IMR-90 (cell line): Measurements from ENCODE around the gene MAP1LC3B2. TPM values are rescaled to one million over a fixed set of nuclear protein-coding genes. Genes with fewer than 3 reads are reported as not detected.

Experiments used
- ATAC-seq: fragments of 200-7000 bp; cut with Tn5 transposase; 2 replicates; pipeline ENCODE4 v1.9.1; 2020; ENCODE audit warnings: low read depth, mild to moderate bottlenecking, moderate library complexity
- BruUV-seq: library from RNA; stranded (reverse); fragments of 400-500 nt; replicated peaks from 2 replicates; lab custom pipeline; 2021; lab: Mats Ljungman, UMichigan
- CTCF ChIA-PET: fragments of 300-600 bp; formaldehyde crosslinking; extraction: SDS; loops from one replicate; lab custom pipeline; 2021; ENCODE audit warnings: antibody characterized with exemption; lab: Yijun Ruan, JAX
- POLR2A ChIA-PET: fragments of 300-600 bp; sonication (Branson Sonifier 250); formaldehyde crosslinking; loops from one replicate; lab custom pipeline; 2022; ENCODE audit warnings: antibody characterized with exemption; ENCODE audit not compliant: unreplicated experiment; lab: Charles Lee
- DNase-seq: peaks from one replicate; pipeline ENCODE4 v3.0.0; 2013
- H2AFZ ChIP-seq: replicated peaks from 2 replicates; pipeline ENCODE3; 2013; ENCODE audit warnings: low read length, mild to moderate bottlenecking; ENCODE audit not compliant: poor library complexity
- H2AK5ac ChIP-seq: 2 replicates; pipeline ENCODE4 v1.6.1; 2013; ENCODE audit warnings: low read depth, low read length, inconsistent platforms
- H2AK9ac ChIP-seq: replicated peaks from 2 replicates; pipeline ENCODE3; 2013; ENCODE audit warnings: mild to moderate bottlenecking, low read depth, low read length, moderate library complexity; ENCODE audit not compliant: poor library complexity
- H2BK120ac ChIP-seq: 2 replicates; pipeline ENCODE4 v1.6.1; 2013; ENCODE audit warnings: low read depth, low read length, inconsistent platforms
- H2BK15ac ChIP-seq: 3 replicates; pipeline ENCODE4 v1.6.1; 2013; ENCODE audit warnings: low read depth, low read length, inconsistent platforms
- H2BK20ac ChIP-seq: 2 replicates; pipeline ENCODE4 v1.6.1; 2013; ENCODE audit warnings: low read depth, mild to moderate bottlenecking, inconsistent platforms, low read length, moderate library complexity
- H2BK5ac ChIP-seq: 2 replicates; pipeline ENCODE4 v1.6.1; 2013; ENCODE audit warnings: mild to moderate bottlenecking, low read depth, low read length, inconsistent platforms; ENCODE audit not compliant: poor library complexity, severe bottlenecking
- H3K14ac ChIP-seq: replicated peaks from 2 replicates; pipeline ENCODE4 v1.6.1; 2013; ENCODE audit warnings: low read depth, low read length, inconsistent platforms
- H3K18ac ChIP-seq: 2 replicates; pipeline ENCODE4 v1.6.1; 2013; ENCODE audit warnings: low read depth, low read length, control low read depth
- H3K23ac ChIP-seq: 2 replicates; pipeline ENCODE4 v1.6.1; 2013; ENCODE audit warnings: low read depth, low read length, inconsistent platforms
- H3K27ac ChIP-seq: 2 replicates; pipeline ENCODE4 v1.5.1; 2013; ENCODE audit warnings: mild to moderate bottlenecking, control low read depth, low read length; ENCODE audit not compliant: insufficient read depth
- H3K27me3 ChIP-seq: 2 replicates; pipeline ENCODE4 v1.6.1; 2013; ENCODE audit warnings: low read length; ENCODE audit not compliant: control insufficient read depth, insufficient read depth
- H3K36me3 ChIP-seq: 2 replicates; pipeline ENCODE4 v1.6.1; 2013; ENCODE audit warnings: low read length, mixed read lengths; ENCODE audit not compliant: control insufficient read depth, insufficient read depth
- H3K4ac ChIP-seq: 2 replicates; pipeline ENCODE4 v1.6.1; 2013; ENCODE audit warnings: low read depth, low read length, inconsistent platforms
- H3K4me1 ChIP-seq: 2 replicates; pipeline ENCODE4 v1.6.1; 2013; ENCODE audit warnings: low read length, mixed read lengths; ENCODE audit not compliant: control insufficient read depth, insufficient read depth
- H3K4me2 ChIP-seq: 2 replicates; pipeline ENCODE4 v1.6.1; 2013; ENCODE audit warnings: low read depth, mild to moderate bottlenecking, control low read depth, low read length, moderate library complexity
- H3K4me3 ChIP-seq: 2 replicates; pipeline ENCODE4 v1.5.1; 2013; ENCODE audit warnings: low read depth, mild to moderate bottlenecking, control low read depth, low read length, moderate library complexity; ENCODE audit not compliant: insufficient read depth
- H3K56ac ChIP-seq: 2 replicates; pipeline ENCODE4 v1.6.1; 2013; ENCODE audit warnings: low read length, inconsistent platforms; ENCODE audit not compliant: insufficient read depth; ENCODE audit errors: extremely low read depth
- H3K79me1 ChIP-seq, 2 experiments: 2 replicates each; pipeline ENCODE4 v1.6.1; 2013; ENCODE audit warnings: low read length in 2 of 2, inconsistent platforms in 1 of 2, low read depth in 1 of 2
- H3K9ac ChIP-seq: 2 replicates; pipeline ENCODE4 v1.6.1; 2013; ENCODE audit warnings: low read depth, low read length, control low read depth
- H3K9me1 ChIP-seq: 2 replicates; pipeline ENCODE4 v1.6.1; 2013; ENCODE audit warnings: low read length, inconsistent platforms; ENCODE audit not compliant: insufficient read depth
- H3K9me3 ChIP-seq: 2 replicates; pipeline ENCODE4 v1.6.1; 2013; ENCODE audit warnings: low read length; ENCODE audit not compliant: control insufficient read depth, insufficient read depth
- H4K20me1 ChIP-seq: 2 replicates; pipeline ENCODE4 v1.6.1; 2013; ENCODE audit warnings: low read length, inconsistent platforms; ENCODE audit not compliant: insufficient read depth
- H4K5ac ChIP-seq: 2 replicates; pipeline ENCODE4 v1.6.1; 2013; ENCODE audit warnings: mild to moderate bottlenecking, low read depth, low read length, control low read depth
- H4K8ac ChIP-seq, 2 experiments: 2 replicates each; pipeline ENCODE4 v1.6.1; 2013; ENCODE audit warnings: low read depth in 2 of 2, low read length in 2 of 2, control low read depth in 1 of 2, inconsistent platforms in 1 of 2
- H4K91ac ChIP-seq: 2 replicates; pipeline ENCODE4 v1.6.1; 2013; ENCODE audit warnings: low read depth, low read length, inconsistent platforms; ENCODE audit not compliant: insufficient read depth
- CEBPB ChIP-seq: IDR thresholded peaks from 2 replicates; pipeline ENCODE4 v1.6.1; 2012; ENCODE audit warnings: low read depth, low read length, improper control_type of control experiment
- CHD1 ChIP-seq: IDR thresholded peaks from 2 replicates; pipeline ENCODE4 v1.6.1; 2012; ENCODE audit warnings: low read depth, low read length, improper control_type of control experiment
- MAFK ChIP-seq: IDR thresholded peaks from 2 replicates; pipeline ENCODE4 v1.6.1; 2012; ENCODE audit warnings: low read depth, low read length, improper control_type of control experiment
- WGBS, 2 experiments: methylation state at CpG; one replicate each; pipeline versions ENCODE4 v1.1.5 to v1.1.7; 2013; ENCODE audit warnings: missing lambda C conversion rate in 2 of 2; ENCODE audit not compliant: insufficient read length in 1 of 2; ENCODE audit errors: extremely low coverage in 2 of 2; 5-methylcytosine and 5-hydroxymethylcytosine counted together
- dilution Hi-C: fragments of 300-500 bp; cut with HindIII; formaldehyde crosslinking; loops from one replicate; pipeline ENCODE4 v1.14.3; 2018; ENCODE audit warnings: low sequenced_read_pairs; ENCODE audit not compliant: unreplicated experiment
- in situ Hi-C: fragments of 300-500 bp; cut with MboI; formaldehyde crosslinking; loops from 3 replicates; pipeline ENCODE4 v1.14.3; 2019; ENCODE audit warnings: low sequenced_read_pairs, inconsistent platforms, mixed read lengths
- intact Hi-C: fragments of 100-400 bp; cut with micrococcal nuclease; formaldehyde crosslinking; loops from 2 replicates; pipeline ENCODE4 v1.10.0; 2022
- polyA plus RNA-seq, 3 experiments: library from polyadenylated mRNA; depleted of rRNA; stranded (reverse); fragments of >200 nt; gene quantifications; 2 replicates each; pipeline ENCODE4 v1.2.3, GENCODE V29; 2012; ENCODE audit warnings: low replicate concordance in 1 of 3
- total RNA-seq: library from RNA; depleted of rRNA; stranded (reverse); fragments of >200 nt; gene quantifications from 2 replicates; pipeline ENCODE4 v1.2.3, GENCODE V29; 2012
- TF ChIP-seq, protein P1 (sequence below): conservative IDR thresholded peaks from 2 replicates; pipeline ENCODE4 v1.5.1; 2012; ENCODE audit warnings: mild to moderate bottlenecking, low read depth, low read length, improper control_type of control experiment

MAP1LC3B2 gene
- total and polyA plus RNA-seq, 2 of the 4 experiments (the other 2 are of a cell fraction), result 1.4 TPM; not detected in 1

DNA sequence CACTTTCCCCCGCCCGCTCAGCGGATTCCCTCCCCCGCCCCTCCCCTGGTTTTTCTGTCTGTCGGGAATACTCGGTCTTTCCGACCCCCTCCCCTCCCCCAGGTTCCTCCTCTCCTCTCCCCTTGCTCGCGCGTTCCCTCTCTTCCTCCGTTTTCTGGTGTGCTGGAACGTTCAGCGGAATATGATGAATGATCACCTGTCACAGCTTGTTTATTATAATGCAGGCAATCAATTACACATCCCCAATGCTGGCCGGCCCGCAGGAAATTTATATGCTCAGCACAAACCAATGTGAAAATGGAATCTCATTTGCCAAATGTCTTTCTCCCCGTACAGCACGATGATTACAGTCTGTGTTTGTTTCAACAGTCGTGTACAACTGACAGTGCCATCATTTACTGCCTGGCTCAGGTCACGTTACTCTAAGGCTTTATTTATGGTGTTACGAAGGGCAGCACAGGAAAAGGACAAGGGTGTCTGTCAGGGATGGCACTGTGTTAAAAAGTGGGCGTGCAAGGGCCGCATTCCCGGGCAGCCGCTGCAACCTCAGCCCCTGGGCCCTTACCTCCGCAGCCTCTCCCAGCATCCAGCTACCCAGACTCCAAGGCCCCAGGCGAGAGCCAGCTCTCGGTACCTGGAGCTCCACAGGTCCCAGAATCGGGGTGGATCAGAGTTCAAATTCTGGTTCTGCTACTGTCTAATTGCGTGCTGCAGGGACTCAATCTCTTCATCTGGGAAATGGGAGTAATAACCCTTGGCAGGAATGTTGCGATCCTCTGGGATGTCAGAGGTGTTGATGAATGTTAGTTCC lies 24.7 kb upstream of the MAP1LC3B2 start:
- Histone ChIP-seq H3K56ac (no peak overlapping the region), H3K4me1 (peaks cover 12% of the 10 kb centered on the region)

More for the DNA sequence above, 24.7 kb upstream of the MAP1LC3B2 start:
- Histone ChIP-seq H2AK9ac (no peak overlapping the region), H3K4ac (0 out of 2 replicates have a peak overlapping the region, but pooled peaks have one; percentile 9), H2BK15ac (no peak overlapping the region), H3K23ac (peak overlapping the region; percentile 8; the same call in 1 of the 2 replicates), H3K9me1 (peaks cover 5% of the 10 kb centered on the region; the same call in 1 of the 2 replicates), H3K9ac (peak overlapping the region; percentile 49; the same call in 1 of the 2 replicates), H3K9me3 (no peaks in the 10 kb centered on the region), H3K79me1 (no peaks in the 10 kb centered on the region), H3K27me3 (no peaks in the 10 kb centered on the region), H3K27ac (peak overlapping the region; percentile 55; the same call in 1 of the 2 replicates), H3K14ac (no peak overlapping the region; the same call in 1 of the 2 replicates), H3K4me3 (peak overlapping the region; percentile 62), H3K36me3 (no peaks in the 10 kb centered on the region), H2AK5ac (peak overlapping the region; percentile 10; the same call in 1 of the 2 replicates), H2BK120ac (peak overlapping the region; percentile 33; the same call in 1 of the 2 replicates), H3K4me2 (peak overlapping the region; percentile 77), H2AFZ (peak overlapping the region; percentile 72), H2BK5ac (no peak overlapping the region), H3K18ac (no peak overlapping the region), H2BK20ac (no peak overlapping the region), H4K20me1 (no peaks in the 10 kb centered on the region), H4K8ac (no peak overlapping the region), H4K5ac (no peak overlapping the region; the same call in 1 of the 2 replicates), H4K91ac (no peak overlapping the region)
- DNase-seq, result peak; percentile 34
- ChIA-PET CTCF (no interaction called here), POLR2A (interaction anchor here (0.5 kb wide), 1 partner anchor 172 kb away, joined by 9 read pairs; no protein-coding TSS in a partner anchor)
- peak; percentile 6 for ATAC-seq
- intact Hi-C loops, result loop anchor here (5.0 kb wide), 1 partner anchor 152 kb away; no protein-coding TSS in a partner anchor
- dilution Hi-C loops, result no loop called here
- 30% methylated on average over 4 of the region's 30 CpGs; no CpG with 5 or more reads in 1 of the 2 experiments for WGBS, 2 experiments
- no TSS peak for BruUV-seq
- in situ Hi-C loops, result no loop called here
- TF ChIP-seq CHD1 (no peak), CEBPB (no peak), MAFK (peak; percentile 21; the same call in 1 of the 2 replicates)
- TF ChIP-seq, protein P1, sequence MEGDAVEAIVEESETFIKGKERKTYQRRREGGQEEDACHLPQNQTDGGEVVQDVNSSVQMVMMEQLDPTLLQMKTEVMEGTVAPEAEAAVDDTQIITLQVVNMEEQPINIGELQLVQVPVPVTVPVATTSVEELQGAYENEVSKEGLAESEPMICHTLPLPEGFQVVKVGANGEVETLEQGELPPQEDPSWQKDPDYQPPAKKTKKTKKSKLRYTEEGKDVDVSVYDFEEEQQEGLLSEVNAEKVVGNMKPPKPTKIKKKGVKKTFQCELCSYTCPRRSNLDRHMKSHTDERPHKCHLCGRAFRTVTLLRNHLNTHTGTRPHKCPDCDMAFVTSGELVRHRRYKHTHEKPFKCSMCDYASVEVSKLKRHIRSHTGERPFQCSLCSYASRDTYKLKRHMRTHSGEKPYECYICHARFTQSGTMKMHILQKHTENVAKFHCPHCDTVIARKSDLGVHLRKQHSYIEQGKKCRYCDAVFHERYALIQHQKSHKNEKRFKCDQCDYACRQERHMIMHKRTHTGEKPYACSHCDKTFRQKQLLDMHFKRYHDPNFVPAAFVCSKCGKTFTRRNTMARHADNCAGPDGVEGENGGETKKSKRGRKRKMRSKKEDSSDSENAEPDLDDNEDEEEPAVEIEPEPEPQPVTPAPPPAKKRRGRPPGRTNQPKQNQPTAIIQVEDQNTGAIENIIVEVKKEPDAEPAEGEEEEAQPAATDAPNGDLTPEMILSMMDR, result no peak
